NCI-H1092 (cell line): ENCODE measurements around the gene C3orf62.

ENCODE experiments used
- DNase-seq: peaks from one replicate; lab custom pipeline; 2025; lab: John Stamatoyannopoulos, UW

The C3orf62 gene

DNA sequence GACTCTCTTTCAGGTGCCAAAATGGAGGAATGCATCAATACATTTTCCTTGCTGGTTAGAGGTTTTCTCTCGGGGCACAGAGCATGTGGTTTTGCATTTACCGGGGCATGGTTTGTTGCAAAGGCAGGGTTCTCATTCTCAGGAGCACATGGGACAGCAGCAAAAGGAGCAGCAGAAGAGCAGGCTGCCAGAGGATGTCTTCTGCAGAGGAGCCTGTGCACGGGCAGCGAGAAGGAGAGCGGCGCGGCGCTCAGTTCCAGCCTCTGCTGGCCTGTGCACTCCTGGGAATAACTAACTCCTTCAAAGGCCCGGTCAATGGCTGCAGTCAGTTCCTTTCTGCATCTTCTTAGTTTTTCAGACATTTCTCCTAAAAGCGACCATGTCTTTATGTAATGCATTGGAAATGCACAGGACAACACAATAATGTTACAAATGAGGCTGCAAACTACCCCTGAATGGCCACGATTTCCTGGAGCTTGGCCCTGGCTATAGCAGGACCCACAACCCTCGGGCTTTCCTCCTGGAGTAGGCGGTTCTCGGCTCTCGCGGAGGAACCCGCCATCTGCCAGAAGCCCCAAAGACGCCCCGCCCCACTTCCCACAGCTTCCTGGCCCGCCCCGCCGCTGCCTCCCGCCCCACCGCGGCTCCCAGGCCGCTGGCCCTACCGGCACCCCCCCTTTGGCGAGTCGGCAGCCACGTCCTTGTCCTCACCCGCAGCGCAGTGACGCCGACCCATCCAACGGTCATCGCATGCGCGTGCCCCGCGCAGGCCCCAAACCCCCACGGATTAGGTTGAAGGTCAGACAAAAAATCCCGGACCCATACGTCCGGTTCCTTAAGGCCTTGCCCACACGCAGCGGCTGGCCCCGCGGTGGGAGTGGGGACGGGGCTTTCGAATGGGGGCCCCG, at the start of gene C3orf62:
Gene C3orf62, minus strand, starts transcription at position 758 of the 908 bp plus-strand sequence. Its CDS starts 360 bp downstream, at position 398.
- no peak for DNase-seq

- DNase-seq, result no peak
Measured at GRCh38 chr3:49324768-49325167, 47.7 kb upstream of the C3orf62 start.

DNA sequence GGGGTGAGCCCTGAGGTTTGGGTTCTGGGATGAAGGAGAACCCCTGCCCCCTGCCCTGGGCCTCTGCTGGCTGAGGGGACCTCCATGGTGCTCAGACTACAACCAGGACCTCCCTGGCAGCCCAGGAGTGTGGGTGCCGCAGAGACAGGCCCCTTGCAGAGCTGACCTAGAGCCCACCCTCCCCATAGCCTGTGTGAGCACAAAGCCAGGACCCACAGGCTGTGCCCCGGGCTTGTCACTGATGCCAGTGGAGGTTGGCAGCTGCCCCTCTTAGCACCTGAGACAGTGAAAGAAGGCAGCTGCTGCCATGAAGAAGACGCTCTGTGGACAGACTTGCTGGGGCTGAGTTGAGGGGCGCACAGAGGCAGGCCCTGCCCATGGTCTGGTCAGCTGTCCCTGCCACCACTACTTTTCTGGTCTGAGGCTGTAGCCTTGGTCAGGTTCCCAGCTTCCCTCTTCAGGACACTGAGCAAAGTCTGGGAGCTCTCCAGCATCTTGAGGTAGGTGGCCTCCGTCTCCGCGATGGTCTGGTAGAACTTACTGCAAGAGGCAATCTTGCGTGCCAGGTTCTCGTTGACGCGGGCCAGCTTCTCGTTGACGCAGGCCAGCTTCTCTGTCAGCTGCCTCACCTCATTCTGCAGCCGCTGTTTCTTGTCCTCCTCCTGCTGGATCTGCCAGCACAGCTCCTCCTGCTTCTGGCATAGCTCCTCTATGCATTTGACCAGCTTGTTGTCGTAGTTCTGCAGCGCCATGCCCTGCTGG, 39.8 kb upstream of the C3orf62 start:
- no peak for DNase-seq

- no peak for DNase-seq
Measured at GRCh38 chr3:49313896-49314688, 37.1 kb upstream of the C3orf62 start.

DNA sequence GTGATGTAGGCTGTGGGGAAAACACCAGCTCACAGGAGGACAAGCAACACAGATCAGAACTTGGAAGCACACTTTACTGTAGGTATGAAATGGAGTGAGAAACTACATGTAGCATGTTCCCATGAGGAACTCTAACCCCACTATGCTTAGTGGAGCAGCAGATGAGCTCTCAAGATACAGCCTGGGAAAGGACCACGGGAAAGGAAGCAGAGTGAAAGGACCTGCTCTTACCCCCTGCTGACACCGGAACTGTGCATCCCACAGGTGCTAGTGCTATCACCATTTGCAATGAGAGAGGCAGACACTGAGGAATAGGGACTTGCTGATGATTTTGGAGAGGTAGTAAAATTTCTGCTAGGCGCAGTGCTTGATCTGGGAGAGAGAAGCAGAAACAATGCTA, 34.3 kb upstream of the C3orf62 start:
- no peak for DNase-seq

GRCh38 chr3:49310677-49311076, 33.6 kb upstream of the C3orf62 start:
- no peak for DNase-seq

DNA sequence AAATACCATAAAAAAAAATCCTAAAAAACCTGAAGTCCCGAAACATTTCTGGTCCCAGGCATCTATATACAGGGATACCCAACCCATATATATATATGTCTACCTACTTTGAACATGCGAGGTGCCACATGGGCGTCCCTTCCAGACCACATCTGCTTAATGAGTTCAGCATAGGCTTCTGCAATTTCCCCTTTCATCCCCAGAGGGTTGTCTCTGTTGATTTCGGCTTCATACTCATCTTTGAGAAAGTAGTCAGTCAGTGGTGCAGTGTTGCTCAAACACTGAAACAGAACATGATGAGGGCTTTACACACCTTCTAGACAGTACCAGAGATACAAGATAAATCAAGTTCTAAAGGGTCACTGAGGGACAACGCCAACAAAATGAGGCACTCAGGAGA, 28.6 kb upstream of the C3orf62 start:
- DNase-seq, result no peak

DNA sequence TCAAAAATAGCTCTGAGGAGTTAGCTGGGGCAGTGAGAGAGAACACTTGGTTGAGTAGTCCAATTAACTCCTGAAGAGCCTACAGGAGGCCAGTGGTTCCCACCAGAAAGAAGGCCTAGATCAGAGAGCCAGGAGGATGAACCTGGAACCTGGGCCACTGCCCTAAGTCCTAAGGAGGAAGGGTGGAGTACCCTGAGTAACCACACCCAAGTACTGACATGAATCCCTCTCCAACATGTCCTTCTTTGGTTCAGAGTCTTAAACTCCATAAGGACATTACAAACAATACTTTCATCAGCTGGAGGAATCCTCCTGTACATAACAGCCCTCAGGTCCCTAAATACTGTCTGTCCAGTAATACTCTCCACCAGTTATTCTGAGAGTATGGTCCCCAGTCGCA, 25.6 kb upstream of the C3orf62 start:
- no peak for DNase-seq

DNA sequence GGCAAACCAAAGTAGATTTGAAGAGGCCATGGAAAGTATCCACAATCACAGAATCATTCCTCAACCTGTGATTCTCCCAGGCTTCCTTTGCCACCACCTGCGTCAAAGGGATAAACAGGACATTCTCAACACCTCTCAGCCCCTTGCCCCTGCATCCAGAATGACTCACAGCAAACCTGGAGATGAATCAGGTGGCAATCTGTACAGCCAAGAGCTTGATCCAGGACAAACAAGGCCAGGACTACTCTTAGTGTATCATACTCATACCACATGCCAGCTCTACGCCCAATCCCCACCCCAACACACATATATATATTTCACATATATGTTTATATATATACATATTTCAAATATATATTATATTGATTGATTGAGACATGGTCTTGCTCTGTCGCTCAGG, 23.6 kb upstream of the C3orf62 start:
- no peak for DNase-seq

DNA sequence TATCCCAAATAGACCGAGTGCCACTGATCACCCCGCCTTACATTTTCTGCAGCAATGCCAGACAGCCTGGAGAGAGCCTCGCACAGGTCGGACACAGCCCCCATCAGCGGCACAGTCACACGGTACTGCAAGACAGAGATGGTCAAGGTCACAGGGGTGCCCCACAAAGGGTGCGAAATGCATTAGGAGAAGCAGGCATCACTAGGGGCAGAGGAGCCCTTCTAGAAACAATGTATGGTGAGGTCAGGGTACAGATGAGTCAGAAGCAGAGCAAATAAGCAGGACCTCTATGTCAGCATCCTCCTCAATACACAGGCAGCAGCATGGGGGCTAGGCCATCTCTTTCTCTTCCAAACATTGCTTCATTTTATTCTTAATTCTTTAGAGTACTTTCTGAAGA, 21.5 kb upstream of the C3orf62 start:
- no peak for DNase-seq

DNA sequence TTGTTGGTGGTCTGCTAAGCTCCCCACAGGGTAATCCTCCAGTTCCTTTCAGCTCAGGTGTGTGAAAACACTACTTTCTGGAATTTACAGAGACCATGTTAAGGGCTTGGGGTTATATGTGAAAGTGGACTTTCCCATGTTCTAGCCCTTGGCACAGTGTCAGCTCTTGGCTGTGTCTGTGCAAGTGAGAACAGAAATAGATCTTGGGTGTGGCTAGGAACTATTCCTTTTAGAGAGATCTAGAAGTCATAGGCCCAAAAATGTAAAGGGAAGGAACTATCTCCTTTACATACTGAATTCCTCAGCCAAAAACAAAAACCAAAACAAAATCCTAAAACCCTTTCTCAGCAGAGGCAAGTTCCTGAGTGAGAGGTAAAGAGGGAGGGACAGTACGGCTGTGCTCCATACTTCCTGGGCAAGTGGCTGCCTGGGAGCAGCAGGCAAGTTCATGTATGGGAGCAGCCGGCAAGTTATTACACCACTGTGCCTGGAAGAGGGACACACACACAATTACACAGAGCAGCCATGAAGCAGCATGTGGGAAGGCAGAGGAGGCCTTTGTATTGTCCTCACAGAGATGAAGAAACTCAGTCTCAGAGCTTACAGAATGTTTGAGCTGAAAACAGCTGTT, 19.9 kb upstream of the C3orf62 start:
- DNase-seq, result no peak

DNA sequence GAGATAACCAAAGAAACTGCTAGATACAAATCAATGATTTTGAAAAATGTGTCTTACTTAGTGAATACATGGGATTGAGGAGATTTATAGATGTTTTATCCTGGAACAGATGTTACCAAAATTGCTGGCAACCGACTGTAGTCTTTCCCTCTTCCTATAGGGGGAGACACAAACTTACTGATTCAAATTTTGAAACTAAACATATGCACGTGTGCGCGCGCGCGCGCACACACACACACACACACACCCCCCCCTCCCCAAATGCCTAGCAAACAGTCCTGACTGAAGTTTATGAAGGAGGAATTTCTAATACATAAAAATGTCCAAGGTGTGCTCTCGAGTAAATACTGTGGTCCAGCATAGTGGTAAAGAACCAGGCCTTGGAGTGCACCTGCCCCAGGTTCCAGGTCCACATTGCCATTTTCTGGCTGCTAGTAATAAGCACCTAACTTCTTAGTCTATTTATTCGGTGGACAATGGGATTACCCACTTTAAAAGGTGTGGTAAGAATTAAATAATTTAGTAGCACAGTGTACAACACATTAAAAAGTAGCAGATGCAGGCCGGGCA, 18.5 kb upstream of the C3orf62 start:
- no peak for DNase-seq

GRCh38 chr3:49294343-49294742, 17.3 kb upstream of the C3orf62 start:
- DNase-seq, result no peak

- DNase-seq, result no peak
Measured at GRCh38 chr3:49283997-49284396, 7.0 kb upstream of the C3orf62 start.

- no peak for DNase-seq
Measured at GRCh38 chr3:49279376-49279775, 2.3 kb upstream of the C3orf62 start.

GRCh38 chr3:49278548-49278947, 1.5 kb upstream of the C3orf62 start:
- no peak for DNase-seq

GRCh38 chr3:49277383-49277775, 347 bp upstream of the C3orf62 start:
- DNase-seq, result no peak

GRCh38 chr3:49273825-49274532, 3.1 kb downstream of the C3orf62 start:
- DNase-seq, result no peak

DNA sequence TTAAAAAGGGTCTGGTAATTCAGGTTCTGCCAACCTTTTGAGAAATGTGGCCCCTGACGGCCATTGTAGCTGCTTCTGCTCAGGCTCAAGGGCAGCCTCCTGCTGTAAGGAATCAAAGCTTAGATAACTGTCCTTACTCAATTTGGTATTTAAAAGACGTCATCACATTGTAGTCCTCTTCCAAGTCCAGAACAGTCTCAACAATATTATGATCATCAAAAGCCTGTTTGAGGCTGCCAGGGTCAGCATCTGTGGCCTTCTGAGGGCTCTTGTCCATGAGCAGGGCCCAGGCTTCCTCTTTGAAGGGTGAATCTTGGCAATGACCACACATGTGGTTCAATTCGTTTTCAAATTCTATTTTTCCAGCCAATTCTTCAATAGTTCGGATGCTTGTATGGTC, 6.0 kb downstream of the C3orf62 start:
- no peak for DNase-seq

GRCh38 chr3:49270156-49270500, 6.9 kb downstream of the C3orf62 start:
- DNase-seq, result no peak
